ENCODE data around the gene GRK5. TPM values are rescaled to one million over a fixed set of nuclear protein-coding genes. Genes with fewer than 3 reads are reported as not detected.
A peak's percentile ranks its signal among the peaks of the same experiment; 100 is the strongest.

GRK5 gene
- total RNA-seq, 1 experiment from 2014 or later, result 2.3 TPM

- Mint-ChIP-seq H3K4me1 (no peaks in the 10 kb centered on the region), H3K36me3 (no peaks in the 10 kb centered on the region), H3K27ac (no peak overlapping the region), H3K27me3 (ENCODE audit: low read depth) (no peaks in the 10 kb centered on the region), H3K4me3 (no peak overlapping the region), H3K9me3 (no peaks in the 10 kb centered on the region)
- CTCF ChIA-PET, result interaction anchor here (1.7 kb wide), 1 partner anchor 196 kb away, joined by 6 read pairs; no protein-coding TSS in a partner anchor
- POLR2A ChIA-PET, result no interaction called here
- TF ChIP-seq NFYB (CRISPR knock-in tag; conservative IDR thresholded peaks at IDR 0.05; ENCODE audit: low read depth), result no peak
- no peak for TF ChIP-seq ZNF121 (CRISPR knock-in tag; IDR thresholded peaks at IDR 0.05)
- peak; percentile 28 for DNase-seq (ENCODE audit: low spot score)
- ATAC-seq, result peak; percentile 67; the same call in 1 of the 2 replicates
Observed at GRCh38 chr10:119395280-119396007, 188.1 kb downstream of the GRK5 start.

- Mint-ChIP-seq H3K36me3 (no peaks in the 10 kb centered on the region), H3K9me3 (no peaks in the 10 kb centered on the region), H3K27me3 (ENCODE audit: low read depth) (no peaks in the 10 kb centered on the region), H3K4me3 (no peak overlapping the region), H3K27ac (no peak overlapping the region), H3K4me1 (no peaks in the 10 kb centered on the region)
- no peak for TF ChIP-seq CREB1 (CRISPR knock-in tag; IDR thresholded peaks at IDR 0.05)
- TF ChIP-seq FOXP1 (CRISPR knock-in tag; IDR thresholded peaks at IDR 0.05; ENCODE audit: borderline replicate concordance), result no peak
- TF ChIP-seq NFE2L1 (CRISPR knock-in tag; IDR thresholded peaks at IDR 0.05), result no peak
- TF ChIP-seq TEAD4 (CRISPR knock-in tag; IDR thresholded peaks at IDR 0.05), result no peak
- TF ChIP-seq ZNF532 (CRISPR knock-in tag; IDR thresholded peaks at IDR 0.05; ENCODE audit: borderline replicate concordance), result no peak
- TF ChIP-seq ZBTB43 (CRISPR knock-in tag; IDR thresholded peaks at IDR 0.05), result no peak
- no peak for TF ChIP-seq PRRX2 (CRISPR knock-in tag; IDR thresholded peaks at IDR 0.05)
- TF ChIP-seq ATF6 (CRISPR knock-in tag; IDR thresholded peaks at IDR 0.05), result no peak
- TF ChIP-seq HMGA2 (CRISPR knock-in tag; IDR thresholded peaks at IDR 0.05), result no peak
- no peak for TF ChIP-seq E2F4 (CRISPR knock-in tag; IDR thresholded peaks at IDR 0.05; ENCODE audit: borderline replicate concordance, low read depth)
- TF ChIP-seq ZBTB21 (CRISPR knock-in tag; IDR thresholded peaks at IDR 0.05; ENCODE audit: borderline replicate concordance), result no peak
- TF ChIP-seq GRHL2 (CRISPR knock-in tag; IDR thresholded peaks at IDR 0.05; ENCODE audit: insufficient replicate concordance, severe bottlenecking), result no peak
- no peak for TF ChIP-seq ATF3 (CRISPR knock-in tag; conservative IDR thresholded peaks at IDR 0.05)
- no peak for TF ChIP-seq ZNF512 (CRISPR knock-in tag; IDR thresholded peaks at IDR 0.05; ENCODE audit: borderline replicate concordance)
- no peak for TF ChIP-seq ZNF121 (CRISPR knock-in tag; IDR thresholded peaks at IDR 0.05)
- no peak for TF ChIP-seq NR1H2 (CRISPR knock-in tag; IDR thresholded peaks at IDR 0.05)
- TF ChIP-seq FOXK1 (CRISPR knock-in tag; IDR thresholded peaks at IDR 0.05), result no peak
- ATAC-seq (no peak), DNase-seq (ENCODE audit: low spot score) (no peak)
- POLR2A ChIA-PET, result no interaction called here
- CTCF ChIA-PET, result interaction anchor here (0.8 to 1.7 kb wide), 2 partner anchors 11 to 197 kb away, joined by 3 to 6 read pairs; no protein-coding TSS in a partner anchor
Observed at GRCh38 chr10:119396008-119396708, 188.8 kb downstream of the GRK5 start.
